ENCODE data around the gene P2RY8.
"Not testable (repeated sequence)": the region's sequence is repeated elsewhere in the genome, so short reads cannot be mapped to it uniquely, and the experiment has no call there.

The P2RY8 gene

GRCh38 chrX:1444561-1445500, 92.2 kb downstream of the P2RY8 start:
- DNase-seq (ENCODE audit: low spot score), result no peak

GRCh38 chrX:1443496-1444075, 93.4 kb downstream of the P2RY8 start:
- DNase-seq (ENCODE audit: low spot score), result no peak

- no peak for DNase-seq (ENCODE audit: low spot score)
Observed at GRCh38 chrX:1442724-1443367, 94.1 kb downstream of the P2RY8 start.

- no peak for DNase-seq (ENCODE audit: low spot score)
Observed at GRCh38 chrX:1442016-1442665, 94.8 kb downstream of the P2RY8 start.

GRCh38 chrX:1440506-1440905, 96.5 kb downstream of the P2RY8 start:
- no peak for DNase-seq (ENCODE audit: low spot score)

- no peak for DNase-seq (ENCODE audit: low spot score)
Observed at GRCh38 chrX:1435241-1435895, 101.6 kb downstream of the P2RY8 start.

- no peak for DNase-seq (ENCODE audit: low spot score)
Observed at GRCh38 chrX:1434871-1435240, 102.1 kb downstream of the P2RY8 start.

GRCh38 chrX:1433646-1434357, 103.2 kb downstream of the P2RY8 start:
- no peak for DNase-seq (ENCODE audit: low spot score)

GRCh38 chrX:1430451-1430850, 106.5 kb downstream of the P2RY8 start:
- DNase-seq (ENCODE audit: low spot score), result no peak

- no peak for DNase-seq (ENCODE audit: low spot score)
Observed at GRCh38 chrX:1427756-1428155, 109.2 kb downstream of the P2RY8 start.

- DNase-seq (ENCODE audit: low spot score), result not testable (repeated sequence)
Observed at GRCh38 chrX:1426321-1426720, 110.7 kb downstream of the P2RY8 start.

GRCh38 chrX:1425381-1425780, 111.6 kb downstream of the P2RY8 start:
- no peak for DNase-seq (ENCODE audit: low spot score)

- no peak for DNase-seq (ENCODE audit: low spot score)
Observed at GRCh38 chrX:1424147-1424851, 112.7 kb downstream of the P2RY8 start.

- DNase-seq (ENCODE audit: low spot score), result no peak
Observed at GRCh38 chrX:1423215-1423614, 113.8 kb downstream of the P2RY8 start.

GRCh38 chrX:1422135-1422465, 114.9 kb downstream of the P2RY8 start:
- no peak for DNase-seq (ENCODE audit: low spot score)

- DNase-seq (ENCODE audit: low spot score), result no peak
Observed at GRCh38 chrX:1421433-1422134, 115.4 kb downstream of the P2RY8 start.

GRCh38 chrX:1420371-1420770, 116.6 kb downstream of the P2RY8 start:
- no peak for DNase-seq (ENCODE audit: low spot score)

- DNase-seq (ENCODE audit: low spot score), result no peak
Observed at GRCh38 chrX:1419545-1420355, 117.2 kb downstream of the P2RY8 start.

GRCh38 chrX:1418901-1419544, 118.0 kb downstream of the P2RY8 start:
- no peak for DNase-seq (ENCODE audit: low spot score)
